K562 (cell line): ENCODE measurements around the gene FAM110D. TPM values are rescaled to one million over a fixed set of nuclear protein-coding genes. Genes with fewer than 3 reads are reported as not detected.

Source experiments
- ARID3A ChIP-seq: IDR thresholded peaks from 2 replicates; pipeline ENCODE4 v1.6.1; 2012; ENCODE audit warnings: low read depth, low read length, improper control_type of control experiment, borderline replicate concordance
- BCL6 ChIP-seq: fragments of 250-450 bp; sonication (Bioruptor Pico); IDR thresholded peaks from 2 replicates; pipeline ENCODE4 v1.4.0; 2020
- CBX3 ChIP-seq, 2 experiments: IDR thresholded peaks; 1 replicate in 1 of 2; 2 replicates in 1 of 2; pipeline ENCODE4 v1.6.1; 2012; ENCODE audit warnings: inconsistent platforms in 2 of 2, low read length in 2 of 2, borderline replicate concordance in 1 of 2, control low read depth in 1 of 2
- CREB3 ChIP-seq: fragments of 450-650 bp; conservative IDR thresholded peaks from 2 replicates; pipeline ENCODE4 v1.6.1; 2016; ENCODE audit warnings: missing genetic modification characterization, low read depth, mild to moderate bottlenecking, missing compliant biosample characterization, moderate library complexity
- FOXO4 ChIP-seq: fragments of 450-650 bp; formaldehyde crosslinking; IDR thresholded peaks from 2 replicates; pipeline ENCODE4 v1.4.0; 2020; ENCODE audit warnings: mild to moderate bottlenecking, moderate library complexity
- KLF1 ChIP-seq: fragments of 450-650 bp; IDR thresholded peaks from 2 replicates; pipeline ENCODE4 v1.6.1; 2016; ENCODE audit warnings: missing genetic modification characterization, missing compliant biosample characterization
- MAZ ChIP-seq, 2 experiments: fragments of 450-650 bp in 1 of 2; sonication (generic) in 1 of 2; formaldehyde crosslinking; IDR thresholded peaks in 1 of 2; conservative IDR thresholded peaks in 1 of 2; 2 replicates each; pipeline versions ENCODE4 v1.4.0 to v1.5.0; 2020; ENCODE audit warnings: mild to moderate bottlenecking in 1 of 2, missing genetic modification reagents in 1 of 2
- MTA3 ChIP-seq: fragments of 450-650 bp; formaldehyde crosslinking; IDR thresholded peaks from 2 replicates; pipeline ENCODE4 v1.6.1; 2017; ENCODE audit warnings: mild to moderate bottlenecking, borderline replicate concordance
- RBM39 ChIP-seq: fragments of 200-400 bp; formaldehyde crosslinking; optimal IDR thresholded peaks from 2 replicates; pipeline ENCODE3; 2018; ENCODE audit warnings: low read depth, low read length
- SMAD3 ChIP-seq: fragments of 450-650 bp; formaldehyde crosslinking; conservative IDR thresholded peaks from 2 replicates; pipeline ENCODE4 v1.4.0; 2020; ENCODE audit warnings: mild to moderate bottlenecking
- TBL1XR1 ChIP-seq, 2 experiments: IDR thresholded peaks; 2 replicates each; pipeline ENCODE4 v1.6.1; 2012; ENCODE audit warnings: improper control_type of control experiment in 2 of 2, low read length in 2 of 2, mild to moderate bottlenecking in 1 of 2
- ZNF3 ChIP-seq: fragments of 250-450 bp; sonication (Bioruptor Pico); IDR thresholded peaks from 2 replicates; pipeline ENCODE4 v1.5.0; 2021; ENCODE audit warnings: mild to moderate bottlenecking, moderate library complexity
- ZNF707 ChIP-seq: fragments of 250-450 bp; sonication (Bioruptor Pico); conservative IDR thresholded peaks from 2 replicates; pipeline ENCODE4 v1.8.0; 2022; ENCODE audit warnings: inconsistent platforms, mild to moderate bottlenecking, moderate library complexity
- polyA plus RNA-seq, 8 experiments: library from polyadenylated mRNA; depleted of rRNA in 4 of 8; stranded (reverse) in 5 of 8; unstranded in 3 of 8; fragments of >200 nt; fragmentation: Nextera tagmentation in 2 of 8; fragmentation: Illumina TruSeq in 1 of 8; extraction: Ambion mirVana in 2 of 8; extraction: Trizol in 1 of 8; gene quantifications; 2 replicates each; pipeline versions ENCODE4 v1.2.1 to v1.2.3, GENCODE V29; 2011 to 2014; ENCODE audit warnings: inconsistent platforms in 1 of 8, missing spikeins in 1 of 8
- total RNA-seq, 7 experiments: library from RNA; depleted of rRNA in 6 of 7; stranded (reverse); fragments of >200 nt in 6 of 7; fragmentation: Illumina TruSeq in 2 of 7; extraction: Trizol in 2 of 7; gene quantifications; 2 replicates each; pipeline versions ENCODE4 v1.2.1 to v1.2.3, GENCODE V29; 2011 to 2021; ENCODE audit warnings: low replicate concordance in 1 of 7
- TF ChIP-seq, protein P1 (sequence below): fragments of 200-800 bp; sonication (Bioruptor generic); IDR thresholded peaks from 2 replicates; pipeline ENCODE4 v1.6.1; 2017; ENCODE audit warnings: missing genetic modification characterization, missing compliant biosample characterization
- TF ChIP-seq, protein P2 (sequence below): sonication (generic); formaldehyde crosslinking; IDR thresholded peaks from 2 replicates; pipeline ENCODE4 v1.8.0; 2022; ENCODE audit warnings: mild to moderate bottlenecking, missing genetic modification reagents

FAM110D gene
- total and polyA plus RNA-seq, 9 of the 15 experiments (the other 6 are each of a cell fraction or from before 2014, with no cell fraction given): 0.04 to 1.1 (median 0.33) TPM

- 0 out of 2 replicates have a peak, but pooled peaks have one; percentile 69 for TF ChIP-seq CREB3 (tag)
- TF ChIP-seq, protein P1, sequence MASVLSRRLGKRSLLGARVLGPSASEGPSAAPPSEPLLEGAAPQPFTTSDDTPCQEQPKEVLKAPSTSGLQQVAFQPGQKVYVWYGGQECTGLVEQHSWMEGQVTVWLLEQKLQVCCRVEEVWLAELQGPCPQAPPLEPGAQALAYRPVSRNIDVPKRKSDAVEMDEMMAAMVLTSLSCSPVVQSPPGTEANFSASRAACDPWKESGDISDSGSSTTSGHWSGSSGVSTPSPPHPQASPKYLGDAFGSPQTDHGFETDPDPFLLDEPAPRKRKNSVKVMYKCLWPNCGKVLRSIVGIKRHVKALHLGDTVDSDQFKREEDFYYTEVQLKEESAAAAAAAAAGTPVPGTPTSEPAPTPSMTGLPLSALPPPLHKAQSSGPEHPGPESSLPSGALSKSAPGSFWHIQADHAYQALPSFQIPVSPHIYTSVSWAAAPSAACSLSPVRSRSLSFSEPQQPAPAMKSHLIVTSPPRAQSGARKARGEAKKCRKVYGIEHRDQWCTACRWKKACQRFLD (CRISPR knock-in tag): peak; percentile 71; the same call in 1 of the 2 replicates
- peak in 1 of 2 experiments; percentile 4; a peak in 2 of 4 replicates for TF ChIP-seq TBL1XR1 (IDR thresholded peaks at IDR 0.05; ENCODE audit: low read length in 2 of 2)
- TF ChIP-seq, protein P2, sequence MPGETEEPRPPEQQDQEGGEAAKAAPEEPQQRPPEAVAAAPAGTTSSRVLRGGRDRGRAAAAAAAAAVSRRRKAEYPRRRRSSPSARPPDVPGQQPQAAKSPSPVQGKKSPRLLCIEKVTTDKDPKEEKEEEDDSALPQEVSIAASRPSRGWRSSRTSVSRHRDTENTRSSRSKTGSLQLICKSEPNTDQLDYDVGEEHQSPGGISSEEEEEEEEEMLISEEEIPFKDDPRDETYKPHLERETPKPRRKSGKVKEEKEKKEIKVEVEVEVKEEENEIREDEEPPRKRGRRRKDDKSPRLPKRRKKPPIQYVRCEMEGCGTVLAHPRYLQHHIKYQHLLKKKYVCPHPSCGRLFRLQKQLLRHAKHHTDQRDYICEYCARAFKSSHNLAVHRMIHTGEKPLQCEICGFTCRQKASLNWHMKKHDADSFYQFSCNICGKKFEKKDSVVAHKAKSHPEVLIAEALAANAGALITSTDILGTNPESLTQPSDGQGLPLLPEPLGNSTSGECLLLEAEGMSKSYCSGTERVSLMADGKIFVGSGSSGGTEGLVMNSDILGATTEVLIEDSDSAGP: no peak
- TF ChIP-seq FOXO4 (CRISPR knock-in tag): 0 out of 2 replicates have a peak, but pooled peaks have one; percentile 8
- no peak for TF ChIP-seq BCL6 (CRISPR knock-in tag)
- no peak for TF ChIP-seq KLF1 (tag)
- 0 out of 2 replicates have a peak, but pooled peaks have one; percentile 43 for TF ChIP-seq SMAD3 (CRISPR knock-in tag)
- no peak for TF ChIP-seq RBM39
- no peak for TF ChIP-seq ZNF707 (CRISPR knock-in tag)
- peak; percentile 92; the same call in 1 of the 2 replicates for TF ChIP-seq ARID3A
- TF ChIP-seq MTA3: peak; percentile 81
- TF ChIP-seq MAZ (CRISPR knock-in tag; conservative IDR thresholded peaks at IDR 0.05 in 1 of 2, IDR thresholded peaks at IDR 0.05 in 1 of 2): no peak
- TF ChIP-seq CBX3 (IDR thresholded peaks at IDR 0.05; ENCODE audit: borderline replicate concordance in 1 of 2, low read length in 2 of 2): no peak; a peak in 1 of 3 replicates
- no peak for TF ChIP-seq ZNF3
These were observed 35.6 kb upstream of the FAM110D start (continued) for GRCh38 chr1:26122988-26123973.
